HepG2 (cell line): ENCODE results near the gene LRIG1. TPM values are rescaled to one million over a fixed set of nuclear protein-coding genes. Genes with fewer than 3 reads are reported as not detected.

Experiments used
- ARHGAP35 ChIP-seq: sonication (generic); formaldehyde crosslinking; IDR thresholded peaks from 2 replicates; pipeline ENCODE4 v1.9.0; 2022; ENCODE audit warnings: mild to moderate bottlenecking, inconsistent platforms, moderate library complexity, missing genetic modification reagents, borderline replicate concordance
- ARNT ChIP-seq: fragments of 450-650 bp; IDR thresholded peaks from 2 replicates; pipeline ENCODE4 v1.6.1; 2017
- CREM ChIP-seq, 2 experiments: sonication (generic) in 1 of 2; formaldehyde crosslinking in 1 of 2; IDR thresholded peaks; 2 replicates each; pipeline versions ENCODE4 v1.4.0 to v1.6.1; 2016 to 2020; ENCODE audit warnings: antibody characterized with exemption in 1 of 2, mild to moderate bottlenecking in 1 of 2, missing genetic modification reagents in 1 of 2
- HNF1A ChIP-seq, 2 experiments: sonication (generic) in 1 of 2; formaldehyde crosslinking in 1 of 2; IDR thresholded peaks; 2 replicates each; pipeline versions ENCODE4 v1.4.0 to v1.6.1; 2016 to 2020; ENCODE audit warnings: borderline replicate concordance in 1 of 2, low read depth in 1 of 2, mild to moderate bottlenecking in 1 of 2, missing genetic modification reagents in 1 of 2
- JUND ChIP-seq: sonication (generic); formaldehyde crosslinking; IDR thresholded peaks from 2 replicates; pipeline ENCODE4 v1.8.0; 2022; ENCODE audit warnings: mild to moderate bottlenecking, missing genetic modification reagents
- PHF8 ChIP-seq: sonication (generic); formaldehyde crosslinking; IDR thresholded peaks from 2 replicates; pipeline ENCODE4 v1.5.0; 2020; ENCODE audit warnings: missing genetic modification reagents
- TIGD3 ChIP-seq: sonication (generic); formaldehyde crosslinking; IDR thresholded peaks from 2 replicates; pipeline ENCODE4 v1.5.1; 2020; ENCODE audit warnings: mild to moderate bottlenecking, missing genetic modification reagents, borderline replicate concordance
- YEATS4 ChIP-seq: sonication (generic); formaldehyde crosslinking; IDR thresholded peaks from 2 replicates; pipeline ENCODE4 v1.4.0; 2020; ENCODE audit warnings: missing genetic modification reagents, borderline replicate concordance
- ZBTB42 ChIP-seq: sonication (generic); formaldehyde crosslinking; IDR thresholded peaks from 2 replicates; pipeline ENCODE4 v1.5.0; 2020; ENCODE audit warnings: mild to moderate bottlenecking, missing genetic modification reagents
- ZNF251 ChIP-seq: sonication (generic); formaldehyde crosslinking; IDR thresholded peaks from 2 replicates; pipeline ENCODE4 v1.9.0; 2021; ENCODE audit warnings: mild to moderate bottlenecking, missing genetic modification reagents
- ZNF556 ChIP-seq: sonication (generic); formaldehyde crosslinking; IDR thresholded peaks from 2 replicates; pipeline ENCODE4 v1.4.0; 2020; ENCODE audit warnings: mild to moderate bottlenecking, missing genetic modification reagents, borderline replicate concordance
- ZNF672 ChIP-seq: sonication (generic); formaldehyde crosslinking; IDR thresholded peaks from 2 replicates; pipeline ENCODE4 v1.8.1; 2022; ENCODE audit warnings: missing genetic modification reagents
- ZNF713 ChIP-seq: sonication (generic); formaldehyde crosslinking; IDR thresholded peaks from 2 replicates; pipeline ENCODE4 v1.4.0; 2020; ENCODE audit warnings: mild to moderate bottlenecking, missing genetic modification reagents
- ZNF878 ChIP-seq: sonication (generic); formaldehyde crosslinking; IDR thresholded peaks from 2 replicates; pipeline ENCODE4 v1.8.1; 2023; ENCODE audit warnings: mild to moderate bottlenecking, missing genetic modification reagents, moderate library complexity
- polyA plus RNA-seq, 8 experiments: library from polyadenylated mRNA; depleted of rRNA in 3 of 8; stranded (reverse) in 7 of 8; unstranded in 1 of 8; fragments of >200 nt; fragmentation: Illumina TruSeq in 4 of 8; extraction: Trizol in 4 of 8; gene quantifications; 2 replicates each; pipeline versions ENCODE4 v1.2.1 to v1.2.3, GENCODE V29; 2011 to 2016; ENCODE audit warnings: low read depth in 4 of 8, missing spikeins in 1 of 8, mixed read lengths in 1 of 8; ENCODE audit not compliant: insufficient read depth in 1 of 8
- total RNA-seq, 5 experiments: library from RNA; depleted of rRNA; stranded (reverse); fragments of >200 nt; fragmentation: Illumina TruSeq; extraction: Trizol; gene quantifications; 2 replicates each; pipeline ENCODE4 v1.2.3, GENCODE V29; 2016; ENCODE audit warnings: low read depth in 1 of 5
- TF ChIP-seq, protein P1 (sequence below): fragments of 450-650 bp; IDR thresholded peaks from 2 replicates; pipeline ENCODE4 v1.6.1; 2017; ENCODE audit warnings: mild to moderate bottlenecking
- TF ChIP-seq, protein P2 (sequence below): sonication (generic); formaldehyde crosslinking; IDR thresholded peaks from 2 replicates; pipeline ENCODE4 v1.5.1; 2020; ENCODE audit warnings: missing genetic modification reagents, mild to moderate bottlenecking, borderline replicate concordance

Gene LRIG1
- total and polyA plus RNA-seq, 2 of the 13 experiments (the other 11 are each of a cell fraction or from before 2014, with no cell fraction given): 17.8 to 24.8 TPM

DNA sequence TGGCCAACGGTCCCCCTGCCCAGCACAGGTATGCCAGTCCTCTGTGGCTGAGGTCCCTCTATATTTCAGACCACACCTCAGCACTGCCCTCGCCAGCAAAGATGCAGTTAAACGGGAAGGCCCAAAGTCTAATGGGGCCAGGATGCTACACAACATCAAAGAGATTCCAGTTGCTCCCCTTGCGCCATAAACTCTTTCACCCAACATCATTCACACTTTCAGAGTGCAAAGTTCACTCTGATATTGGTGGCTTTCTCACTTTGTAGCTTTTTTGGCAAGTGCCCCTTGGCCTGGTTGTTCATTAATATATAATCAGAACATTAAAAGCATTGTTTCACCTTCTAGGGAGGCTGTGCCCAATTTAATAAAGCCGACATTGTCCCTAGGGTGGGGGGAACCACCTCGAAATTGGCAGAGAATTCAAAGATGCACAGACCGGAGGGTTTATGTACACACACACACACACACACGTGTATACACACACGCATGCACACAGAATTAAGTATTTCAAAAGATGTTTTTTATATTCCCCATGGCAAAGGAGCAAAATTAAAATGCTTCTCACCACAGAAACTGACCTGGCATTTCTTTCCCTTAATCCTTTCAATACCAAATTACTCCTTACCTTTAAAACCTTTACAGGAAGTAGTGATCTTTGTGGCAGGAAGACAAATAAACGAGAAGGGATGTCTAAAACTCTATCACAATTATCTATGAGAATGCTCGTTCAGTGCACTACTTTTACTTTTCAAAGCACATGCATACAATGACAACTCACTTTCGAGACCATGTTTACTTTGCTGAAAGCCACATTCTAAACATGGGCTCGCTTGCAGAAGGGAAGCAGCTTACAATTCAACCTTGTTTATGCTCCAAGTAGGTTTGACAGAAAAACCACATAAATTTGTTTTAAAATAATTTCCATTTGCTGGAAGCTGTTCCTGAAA, 19.5 kb downstream of the LRIG1 start (continued):
- TF ChIP-seq, protein P1, sequence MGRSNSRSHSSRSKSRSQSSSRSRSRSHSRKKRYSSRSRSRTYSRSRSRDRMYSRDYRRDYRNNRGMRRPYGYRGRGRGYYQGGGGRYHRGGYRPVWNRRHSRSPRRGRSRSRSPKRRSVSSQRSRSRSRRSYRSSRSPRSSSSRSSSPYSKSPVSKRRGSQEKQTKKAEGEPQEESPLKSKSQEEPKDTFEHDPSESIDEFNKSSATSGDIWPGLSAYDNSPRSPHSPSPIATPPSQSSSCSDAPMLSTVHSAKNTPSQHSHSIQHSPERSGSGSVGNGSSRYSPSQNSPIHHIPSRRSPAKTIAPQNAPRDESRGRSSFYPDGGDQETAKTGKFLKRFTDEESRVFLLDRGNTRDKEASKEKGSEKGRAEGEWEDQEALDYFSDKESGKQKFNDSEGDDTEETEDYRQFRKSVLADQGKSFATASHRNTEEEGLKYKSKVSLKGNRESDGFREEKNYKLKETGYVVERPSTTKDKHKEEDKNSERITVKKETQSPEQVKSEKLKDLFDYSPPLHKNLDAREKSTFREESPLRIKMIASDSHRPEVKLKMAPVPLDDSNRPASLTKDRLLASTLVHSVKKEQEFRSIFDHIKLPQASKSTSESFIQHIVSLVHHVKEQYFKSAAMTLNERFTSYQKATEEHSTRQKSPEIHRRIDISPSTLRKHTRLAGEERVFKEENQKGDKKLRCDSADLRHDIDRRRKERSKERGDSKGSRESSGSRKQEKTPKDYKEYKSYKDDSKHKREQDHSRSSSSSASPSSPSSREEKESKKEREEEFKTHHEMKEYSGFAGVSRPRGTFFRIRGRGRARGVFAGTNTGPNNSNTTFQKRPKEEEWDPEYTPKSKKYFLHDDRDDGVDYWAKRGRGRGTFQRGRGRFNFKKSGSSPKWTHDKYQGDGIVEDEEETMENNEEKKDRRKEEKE: no peak
- TF ChIP-seq ZNF251 (CRISPR knock-in tag): no peak
- TF ChIP-seq ZNF556 (CRISPR knock-in tag): peak; percentile 91; the same call in 1 of the 2 replicates
- peak; percentile 83 for TF ChIP-seq JUND (CRISPR knock-in tag)
- TF ChIP-seq CREM (IDR thresholded peaks at IDR 0.05): peak; percentile 97
- no peak for TF ChIP-seq CREM (CRISPR knock-in tag; IDR thresholded peaks at IDR 0.05)
- TF ChIP-seq ARNT: no peak
- TF ChIP-seq ZNF713 (CRISPR knock-in tag): no peak
- TF ChIP-seq HNF1A (IDR thresholded peaks at IDR 0.05; ENCODE audit: low read depth): peak; percentile 98
- TF ChIP-seq HNF1A (CRISPR knock-in tag; IDR thresholded peaks at IDR 0.05; ENCODE audit: borderline replicate concordance): peak; percentile 99
- no peak for TF ChIP-seq ZBTB42 (CRISPR knock-in tag)
- no peak for TF ChIP-seq TIGD3
- TF ChIP-seq ZNF672 (CRISPR knock-in tag): no peak
- TF ChIP-seq PHF8 (CRISPR knock-in tag): no peak
- no peak for TF ChIP-seq ARHGAP35 (CRISPR knock-in tag)
- TF ChIP-seq, protein P2, sequence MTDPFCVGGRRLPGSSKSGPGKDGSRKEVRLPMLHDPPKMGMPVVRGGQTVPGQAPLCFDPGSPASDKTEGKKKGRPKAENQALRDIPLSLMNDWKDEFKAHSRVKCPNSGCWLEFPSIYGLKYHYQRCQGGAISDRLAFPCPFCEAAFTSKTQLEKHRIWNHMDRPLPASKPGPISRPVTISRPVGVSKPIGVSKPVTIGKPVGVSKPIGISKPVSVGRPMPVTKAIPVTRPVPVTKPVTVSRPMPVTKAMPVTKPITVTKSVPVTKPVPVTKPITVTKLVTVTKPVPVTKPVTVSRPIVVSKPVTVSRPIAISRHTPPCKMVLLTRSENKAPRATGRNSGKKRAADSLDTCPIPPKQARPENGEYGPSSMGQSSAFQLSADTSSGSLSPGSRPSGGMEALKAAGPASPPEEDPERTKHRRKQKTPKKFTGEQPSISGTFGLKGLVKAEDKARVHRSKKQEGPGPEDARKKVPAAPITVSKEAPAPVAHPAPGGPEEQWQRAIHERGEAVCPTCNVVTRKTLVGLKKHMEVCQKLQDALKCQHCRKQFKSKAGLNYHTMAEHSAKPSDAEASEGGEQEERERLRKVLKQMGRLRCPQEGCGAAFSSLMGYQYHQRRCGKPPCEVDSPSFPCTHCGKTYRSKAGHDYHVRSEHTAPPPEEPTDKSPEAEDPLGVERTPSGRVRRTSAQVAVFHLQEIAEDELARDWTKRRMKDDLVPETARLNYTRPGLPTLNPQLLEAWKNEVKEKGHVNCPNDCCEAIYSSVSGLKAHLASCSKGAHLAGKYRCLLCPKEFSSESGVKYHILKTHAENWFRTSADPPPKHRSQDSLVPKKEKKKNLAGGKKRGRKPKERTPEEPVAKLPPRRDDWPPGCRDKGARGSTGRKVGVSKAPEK (CRISPR knock-in tag): 0 out of 2 replicates have a peak, but pooled peaks have one; percentile 21
- peak; percentile 72 for TF ChIP-seq YEATS4 (CRISPR knock-in tag)
- TF ChIP-seq ZNF878 (CRISPR knock-in tag): peak; percentile 96
